Measurements from ENCODE around the gene LEMD1.

Gene LEMD1

GRCh38 chr1:205344066-205344928, 77.6 kb downstream of the LEMD1 start:
- no peak for TF ChIP-seq CTCF (IDR thresholded peaks at IDR 0.05; ENCODE audit: borderline replicate concordance, control extremely low read depth, extremely low read depth, insufficient read depth, missing control alignments)
- peak; percentile 54 for DNase-seq (ENCODE audit: low spot score)
- in situ Hi-C loops (cut with MboI; ENCODE audit: low sequenced_read_pairs, unreplicated experiment), result no loop called here

GRCh38 chr1:205343431-205344065, 78.3 kb downstream of the LEMD1 start:
- in situ Hi-C loops (cut with MboI; ENCODE audit: low sequenced_read_pairs, unreplicated experiment), result no loop called here
- no peak for DNase-seq (ENCODE audit: low spot score)
- TF ChIP-seq CTCF (IDR thresholded peaks at IDR 0.05; ENCODE audit: borderline replicate concordance, control extremely low read depth, extremely low read depth, insufficient read depth, missing control alignments), result no peak

GRCh38 chr1:205342986-205343385, 78.9 kb downstream of the LEMD1 start:
- in situ Hi-C loops (cut with MboI; ENCODE audit: low sequenced_read_pairs, unreplicated experiment), result no loop called here
- no peak for DNase-seq (ENCODE audit: low spot score)
- no peak for TF ChIP-seq CTCF (IDR thresholded peaks at IDR 0.05; ENCODE audit: borderline replicate concordance, control extremely low read depth, extremely low read depth, insufficient read depth, missing control alignments)

GRCh38 chr1:205340676-205341075, 81.2 kb downstream of the LEMD1 start:
- TF ChIP-seq CTCF (IDR thresholded peaks at IDR 0.05; ENCODE audit: borderline replicate concordance, control extremely low read depth, extremely low read depth, insufficient read depth, missing control alignments), result no peak
- no peak for DNase-seq (ENCODE audit: low spot score)
- in situ Hi-C loops (cut with MboI; ENCODE audit: low sequenced_read_pairs, unreplicated experiment), result no loop called here

- peak; percentile 76 for DNase-seq (ENCODE audit: low spot score)
- in situ Hi-C loops (cut with MboI; ENCODE audit: low sequenced_read_pairs, unreplicated experiment), result no loop called here
These were observed 82.1 kb downstream of the LEMD1 start for GRCh38 chr1:205339717-205340116.

More at GRCh38 chr1:205339717-205340116, 82.1 kb downstream of the LEMD1 start:
- no peak for TF ChIP-seq CTCF (IDR thresholded peaks at IDR 0.05; ENCODE audit: borderline replicate concordance, control extremely low read depth, extremely low read depth, insufficient read depth, missing control alignments)

Data from GM13976 (cell line).